HEK293 (cell line): ENCODE measurements around the gene TFAP2B.

ENCODE experiments used
- HOXA7 ChIP-seq: sonication (generic); formaldehyde crosslinking; IDR thresholded peaks from 2 replicates; pipeline ENCODE4 v1.8.1; 2022; ENCODE audit warnings: missing genetic modification reagents, borderline replicate concordance
- OSR2 ChIP-seq: fragments of 450-650 bp; formaldehyde crosslinking; IDR thresholded peaks from 2 replicates; pipeline ENCODE4 v1.5.1; 2016; ENCODE audit warnings: missing biosample characterization, missing genetic modification characterization
- ZBTB8A ChIP-seq: fragments of 450-650 bp; formaldehyde crosslinking; IDR thresholded peaks from 2 replicates; pipeline ENCODE4 v1.5.1; 2016; ENCODE audit warnings: missing biosample characterization, missing genetic modification characterization
- ZNF133 ChIP-seq: fragments of 450-650 bp; formaldehyde crosslinking; IDR thresholded peaks from 2 replicates; pipeline ENCODE4 v1.5.1; 2016; ENCODE audit warnings: missing biosample characterization, missing genetic modification characterization
- ZNF19 ChIP-seq: fragments of 450-650 bp; formaldehyde crosslinking; IDR thresholded peaks from 2 replicates; pipeline ENCODE4; 2016; ENCODE audit warnings: missing biosample characterization, missing genetic modification characterization, low read depth
- ZNF548 ChIP-seq: fragments of 450-650 bp; formaldehyde crosslinking; IDR thresholded peaks from 2 replicates; pipeline ENCODE4 v1.5.1; 2016; ENCODE audit warnings: missing biosample characterization, missing genetic modification characterization
- TF ChIP-seq, protein P1 (sequence below): fragments of 450-650 bp; formaldehyde crosslinking; conservative IDR thresholded peaks from 2 replicates; pipeline ENCODE4 v1.5.1; 2016; ENCODE audit warnings: low read depth, missing biosample characterization, missing genetic modification characterization
- TF ChIP-seq, protein P2 (sequence below): fragments of 450-650 bp; formaldehyde crosslinking; IDR thresholded peaks from 2 replicates; pipeline ENCODE4 v1.5.1; 2016; ENCODE audit warnings: missing biosample characterization, missing genetic modification characterization
- TF ChIP-seq, protein P3 (sequence below): fragments of 450-650 bp; formaldehyde crosslinking; IDR thresholded peaks from 2 replicates; pipeline ENCODE4 v1.5.1; 2016; ENCODE audit warnings: missing biosample characterization, missing genetic modification characterization, low read depth
- TF ChIP-seq, protein P4 (sequence below): fragments of 450-650 bp; formaldehyde crosslinking; IDR thresholded peaks from 2 replicates; pipeline ENCODE4 v1.5.1; 2016; ENCODE audit warnings: missing biosample characterization, missing genetic modification characterization
- TF ChIP-seq, protein P5 (sequence below): fragments of 450-650 bp; formaldehyde crosslinking; IDR thresholded peaks from 2 replicates; pipeline ENCODE4 v1.5.1; 2016; ENCODE audit warnings: missing biosample characterization, missing genetic modification characterization

DNA sequence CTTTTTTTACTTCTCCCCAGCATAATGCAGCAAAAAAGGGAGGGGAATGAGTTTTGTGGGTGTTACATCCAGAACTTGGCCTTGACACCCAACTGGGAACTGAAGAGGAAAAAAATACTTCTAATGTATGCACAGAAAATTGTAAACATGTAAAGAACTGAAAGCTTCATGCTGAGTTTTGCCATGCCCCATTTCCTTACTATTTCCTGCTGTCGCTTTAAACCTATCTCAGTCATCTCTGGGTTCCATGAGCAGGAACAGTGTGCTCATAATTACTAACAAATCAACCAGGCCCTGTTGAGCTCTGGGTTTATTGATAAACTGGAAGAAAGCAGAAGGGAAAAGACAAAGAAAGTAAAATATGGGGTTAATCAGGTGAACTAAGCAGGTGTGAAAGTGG lies 14.2 kb downstream of the TFAP2B start:
- no peak for TF ChIP-seq HOXA7 (CRISPR knock-in tag)
- TF ChIP-seq, protein P1, sequence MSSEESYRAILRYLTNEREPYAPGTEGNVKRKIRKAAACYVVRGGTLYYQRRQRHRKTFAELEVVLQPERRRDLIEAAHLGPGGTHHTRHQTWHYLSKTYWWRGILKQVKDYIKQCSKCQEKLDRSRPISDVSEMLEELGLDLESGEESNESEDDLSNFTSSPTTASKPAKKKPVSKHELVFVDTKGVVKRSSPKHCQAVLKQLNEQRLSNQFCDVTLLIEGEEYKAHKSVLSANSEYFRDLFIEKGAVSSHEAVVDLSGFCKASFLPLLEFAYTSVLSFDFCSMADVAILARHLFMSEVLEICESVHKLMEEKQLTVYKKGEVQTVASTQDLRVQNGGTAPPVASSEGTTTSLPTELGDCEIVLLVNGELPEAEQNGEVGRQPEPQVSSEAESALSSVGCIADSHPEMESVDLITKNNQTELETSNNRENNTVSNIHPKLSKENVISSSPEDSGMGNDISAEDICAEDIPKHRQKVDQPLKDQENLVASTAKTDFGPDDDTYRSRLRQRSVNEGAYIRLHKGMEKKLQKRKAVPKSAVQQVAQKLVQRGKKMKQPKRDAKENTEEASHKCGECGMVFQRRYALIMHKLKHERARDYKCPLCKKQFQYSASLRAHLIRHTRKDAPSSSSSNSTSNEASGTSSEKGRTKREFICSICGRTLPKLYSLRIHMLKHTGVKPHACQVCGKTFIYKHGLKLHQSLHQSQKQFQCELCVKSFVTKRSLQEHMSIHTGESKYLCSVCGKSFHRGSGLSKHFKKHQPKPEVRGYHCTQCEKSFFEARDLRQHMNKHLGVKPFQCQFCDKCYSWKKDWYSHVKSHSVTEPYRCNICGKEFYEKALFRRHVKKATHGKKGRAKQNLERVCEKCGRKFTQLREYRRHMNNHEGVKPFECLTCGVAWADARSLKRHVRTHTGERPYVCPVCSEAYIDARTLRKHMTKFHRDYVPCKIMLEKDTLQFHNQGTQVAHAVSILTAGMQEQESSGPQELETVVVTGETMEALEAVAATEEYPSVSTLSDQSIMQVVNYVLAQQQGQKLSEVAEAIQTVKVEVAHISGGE = no peak
- TF ChIP-seq, protein P2, sequence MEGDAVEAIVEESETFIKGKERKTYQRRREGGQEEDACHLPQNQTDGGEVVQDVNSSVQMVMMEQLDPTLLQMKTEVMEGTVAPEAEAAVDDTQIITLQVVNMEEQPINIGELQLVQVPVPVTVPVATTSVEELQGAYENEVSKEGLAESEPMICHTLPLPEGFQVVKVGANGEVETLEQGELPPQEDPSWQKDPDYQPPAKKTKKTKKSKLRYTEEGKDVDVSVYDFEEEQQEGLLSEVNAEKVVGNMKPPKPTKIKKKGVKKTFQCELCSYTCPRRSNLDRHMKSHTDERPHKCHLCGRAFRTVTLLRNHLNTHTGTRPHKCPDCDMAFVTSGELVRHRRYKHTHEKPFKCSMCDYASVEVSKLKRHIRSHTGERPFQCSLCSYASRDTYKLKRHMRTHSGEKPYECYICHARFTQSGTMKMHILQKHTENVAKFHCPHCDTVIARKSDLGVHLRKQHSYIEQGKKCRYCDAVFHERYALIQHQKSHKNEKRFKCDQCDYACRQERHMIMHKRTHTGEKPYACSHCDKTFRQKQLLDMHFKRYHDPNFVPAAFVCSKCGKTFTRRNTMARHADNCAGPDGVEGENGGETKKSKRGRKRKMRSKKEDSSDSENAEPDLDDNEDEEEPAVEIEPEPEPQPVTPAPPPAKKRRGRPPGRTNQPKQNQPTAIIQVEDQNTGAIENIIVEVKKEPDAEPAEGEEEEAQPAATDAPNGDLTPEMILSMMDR (tag by site-specific recombination) = no peak
- no peak for TF ChIP-seq ZBTB8A (tag by site-specific recombination)
- TF ChIP-seq, protein P3, sequence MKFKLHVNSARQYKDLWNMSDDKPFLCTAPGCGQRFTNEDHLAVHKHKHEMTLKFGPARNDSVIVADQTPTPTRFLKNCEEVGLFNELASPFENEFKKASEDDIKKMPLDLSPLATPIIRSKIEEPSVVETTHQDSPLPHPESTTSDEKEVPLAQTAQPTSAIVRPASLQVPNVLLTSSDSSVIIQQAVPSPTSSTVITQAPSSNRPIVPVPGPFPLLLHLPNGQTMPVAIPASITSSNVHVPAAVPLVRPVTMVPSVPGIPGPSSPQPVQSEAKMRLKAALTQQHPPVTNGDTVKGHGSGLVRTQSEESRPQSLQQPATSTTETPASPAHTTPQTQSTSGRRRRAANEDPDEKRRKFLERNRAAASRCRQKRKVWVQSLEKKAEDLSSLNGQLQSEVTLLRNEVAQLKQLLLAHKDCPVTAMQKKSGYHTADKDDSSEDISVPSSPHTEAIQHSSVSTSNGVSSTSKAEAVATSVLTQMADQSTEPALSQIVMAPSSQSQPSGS (tag by site-specific recombination) = no peak
- TF ChIP-seq, protein P4, sequence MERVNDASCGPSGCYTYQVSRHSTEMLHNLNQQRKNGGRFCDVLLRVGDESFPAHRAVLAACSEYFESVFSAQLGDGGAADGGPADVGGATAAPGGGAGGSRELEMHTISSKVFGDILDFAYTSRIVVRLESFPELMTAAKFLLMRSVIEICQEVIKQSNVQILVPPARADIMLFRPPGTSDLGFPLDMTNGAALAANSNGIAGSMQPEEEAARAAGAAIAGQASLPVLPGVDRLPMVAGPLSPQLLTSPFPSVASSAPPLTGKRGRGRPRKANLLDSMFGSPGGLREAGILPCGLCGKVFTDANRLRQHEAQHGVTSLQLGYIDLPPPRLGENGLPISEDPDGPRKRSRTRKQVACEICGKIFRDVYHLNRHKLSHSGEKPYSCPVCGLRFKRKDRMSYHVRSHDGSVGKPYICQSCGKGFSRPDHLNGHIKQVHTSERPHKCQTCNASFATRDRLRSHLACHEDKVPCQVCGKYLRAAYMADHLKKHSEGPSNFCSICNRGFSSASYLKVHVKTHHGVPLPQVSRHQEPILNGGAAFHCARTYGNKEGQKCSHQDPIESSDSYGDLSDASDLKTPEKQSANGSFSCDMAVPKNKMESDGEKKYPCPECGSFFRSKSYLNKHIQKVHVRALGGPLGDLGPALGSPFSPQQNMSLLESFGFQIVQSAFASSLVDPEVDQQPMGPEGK (tag by site-specific recombination) = no peak
- TF ChIP-seq, protein P5, sequence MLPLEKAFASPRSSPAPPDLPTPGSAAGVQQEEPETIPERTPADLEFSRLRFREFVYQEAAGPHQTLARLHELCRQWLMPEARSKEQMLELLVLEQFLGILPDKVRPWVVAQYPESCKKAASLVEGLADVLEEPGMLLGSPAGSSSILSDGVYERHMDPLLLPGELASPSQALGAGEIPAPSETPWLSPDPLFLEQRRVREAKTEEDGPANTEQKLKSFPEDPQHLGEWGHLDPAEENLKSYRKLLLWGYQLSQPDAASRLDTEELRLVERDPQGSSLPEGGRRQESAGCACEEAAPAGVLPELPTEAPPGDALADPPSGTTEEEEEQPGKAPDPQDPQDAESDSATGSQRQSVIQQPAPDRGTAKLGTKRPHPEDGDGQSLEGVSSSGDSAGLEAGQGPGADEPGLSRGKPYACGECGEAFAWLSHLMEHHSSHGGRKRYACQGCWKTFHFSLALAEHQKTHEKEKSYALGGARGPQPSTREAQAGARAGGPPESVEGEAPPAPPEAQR (tag by site-specific recombination) = no peak
- TF ChIP-seq ZNF548 (tag by site-specific recombination) = no peak
- TF ChIP-seq ZNF133 (tag by site-specific recombination) = no peak
- no peak for TF ChIP-seq ZNF19 (tag by site-specific recombination)
- TF ChIP-seq OSR2 (tag by site-specific recombination) = no peak
